Endothelial cell of umbilical vein (primary cell): ENCODE measurements around the gene CTNND2. TPM values are rescaled to one million over a fixed set of nuclear protein-coding genes. Genes with fewer than 3 reads are reported as not detected.

Source experiments
- BruUV-seq: library from RNA; stranded (reverse); fragments of 400-500 nt; replicated peaks from 2 replicates; lab custom pipeline; 2021; lab: Mats Ljungman, UMichigan
- CTCF ChIA-PET: fragments of 300-600, 350-600 bp; sonication (Branson Sonifier 250); formaldehyde crosslinking; loops from one replicate; lab custom pipeline; 2021; ENCODE audit warnings: antibody characterized with exemption, inconsistent platforms; lab: Charles Lee
- POLR2A ChIA-PET: fragments of 300-600, 350-600 bp; sonication (Branson Sonifier 250); formaldehyde crosslinking; loops from one replicate; lab custom pipeline; 2021; ENCODE audit warnings: antibody characterized with exemption, inconsistent platforms; lab: Charles Lee
- DNase-seq: peaks from one replicate; pipeline ENCODE4 v3.0.0-alpha.2; 2011; ENCODE audit warnings: low read depth, low spot score
- FAIRE-seq: peaks from 2 replicates; lab custom pipeline; 2011; peaks lifted over from hg19 to GRCh38; lab: Jason Lieb, UNC
- H2AFZ ChIP-seq: 2 replicates; pipeline ENCODE4 v1.6.0; 2012; ENCODE audit warnings: low read depth, low read length, control low read depth, inconsistent platforms
- H3K27ac ChIP-seq: 2 replicates; pipeline ENCODE4 v1.5.1; 2011; ENCODE audit warnings: low read depth, mild to moderate bottlenecking, control low read depth, low read length, moderate library complexity; ENCODE audit not compliant: insufficient read depth
- H3K27me3 ChIP-seq, 2 experiments: 2 replicates each; pipeline versions ENCODE4 v1.6.0 to v1.6.1; 2011; ENCODE audit warnings: low read length in 2 of 2, mixed read lengths in 1 of 2; ENCODE audit not compliant: control insufficient read depth in 2 of 2, insufficient read depth in 2 of 2
- H3K36me3 ChIP-seq, 2 experiments: 2 replicates in 1 of 2; 3 replicates in 1 of 2; pipeline ENCODE4 v1.5.1; 2011; ENCODE audit warnings: low read length in 2 of 2, mild to moderate bottlenecking in 1 of 2, moderate library complexity in 1 of 2; ENCODE audit not compliant: control insufficient read depth in 2 of 2, insufficient read depth in 2 of 2; ENCODE audit errors: extremely low read depth in 1 of 2
- H3K4me1 ChIP-seq: 3 replicates; pipeline ENCODE4 v1.5.1; 2011; ENCODE audit warnings: mild to moderate bottlenecking, low read length; ENCODE audit not compliant: control insufficient read depth, insufficient read depth; ENCODE audit errors: extremely low read depth
- H3K4me2 ChIP-seq: 2 replicates; pipeline ENCODE4 v1.6.1; 2011; ENCODE audit warnings: low read length, control low read depth, mixed read lengths; ENCODE audit not compliant: insufficient read depth
- H3K4me3 ChIP-seq, 3 experiments: fragments of 200-600 bp in 1 of 3; sonication (generic), shearing (Covaris generic) in 1 of 3; replicated peaks in 1 of 3; 2 replicates each; pipeline ENCODE4 v1.5.1; 2011 to 2016; ENCODE audit warnings: control low read depth in 3 of 3, low read length in 3 of 3, mild to moderate bottlenecking in 2 of 3, inconsistent platforms in 1 of 3, low read depth in 1 of 3, moderate library complexity in 1 of 3; ENCODE audit not compliant: insufficient read depth in 1 of 3
- H3K79me2 ChIP-seq: 2 replicates; pipeline ENCODE4 v1.6.0; 2012; ENCODE audit warnings: low read length, inconsistent platforms; ENCODE audit not compliant: control insufficient read depth, insufficient read depth
- H3K9ac ChIP-seq: replicated peaks from 2 replicates; pipeline ENCODE3; 2011; ENCODE audit warnings: low read length, control low read depth; ENCODE audit not compliant: insufficient read depth; ENCODE audit errors: extremely low read depth
- H3K9me1 ChIP-seq: replicated peaks from 3 replicates; pipeline ENCODE4 v1.6.0; 2011; ENCODE audit warnings: mild to moderate bottlenecking, low read length; ENCODE audit not compliant: control insufficient read depth, insufficient read depth; ENCODE audit errors: extremely low read depth
- H3K9me3 ChIP-seq: replicated peaks from 2 replicates; pipeline ENCODE4 v1.5.1; 2012; ENCODE audit warnings: low read length, inconsistent platforms; ENCODE audit not compliant: control insufficient read depth, insufficient read depth
- H4K20me1 ChIP-seq: replicated peaks from 2 replicates; pipeline ENCODE3; 2011; ENCODE audit warnings: mild to moderate bottlenecking, low read length; ENCODE audit not compliant: control insufficient read depth, insufficient read depth; ENCODE audit errors: extremely low read depth
- CTCF ChIP-seq, 2 donors: IDR thresholded peaks; 1 replicate in 1 of 2; 2 replicates in 1 of 2; pipeline ENCODE4 v1.5.1; 2011; ENCODE audit warnings: low read length in 2 of 2, mild to moderate bottlenecking in 2 of 2, moderate library complexity in 2 of 2, control low read depth in 1 of 2, inconsistent platforms in 1 of 2, low read depth in 1 of 2; ENCODE audit not compliant: insufficient read depth in 1 of 2; ENCODE audit errors: extremely low read depth in 1 of 2
- EZH2 ChIP-seq: IDR thresholded peaks from 2 replicates; pipeline ENCODE4 v1.6.1; 2012; ENCODE audit warnings: borderline replicate concordance, low read depth, mild to moderate bottlenecking, moderate library complexity, low read length, inconsistent platforms; ENCODE audit not compliant: severe bottlenecking
- FOS ChIP-seq: IDR thresholded peaks from 2 replicates; pipeline ENCODE4 v1.6.1; 2011; ENCODE audit warnings: mild to moderate bottlenecking, low read length, moderate library complexity, borderline replicate concordance; ENCODE audit not compliant: insufficient read depth
- GATA2 ChIP-seq: IDR thresholded peaks from 2 replicates; pipeline ENCODE4 v1.7.0; 2011; ENCODE audit warnings: low read depth, mild to moderate bottlenecking, moderate library complexity, mixed read lengths, low read length; ENCODE audit not compliant: insufficient read length, insufficient read depth
- JUN ChIP-seq: IDR thresholded peaks from 2 replicates; pipeline ENCODE4 v1.6.1; 2011; ENCODE audit warnings: borderline replicate concordance, low read depth; ENCODE audit not compliant: insufficient read length, insufficient read depth
- MYC ChIP-seq: IDR thresholded peaks from one replicate; pipeline ENCODE4 v1.6.1; 2011; ENCODE audit warnings: mild to moderate bottlenecking, low read depth, low read length
- POLR2A ChIP-seq: IDR thresholded peaks from 2 replicates; pipeline ENCODE4 v1.6.1; 2012; ENCODE audit warnings: low read depth, mild to moderate bottlenecking, control low read depth, low read length
- POLR2AphosphoS5 ChIP-seq: IDR thresholded peaks from 2 replicates; pipeline ENCODE4 v1.6.1; 2012; ENCODE audit warnings: low read depth, mild to moderate bottlenecking, control low read depth, low read length, moderate library complexity; ENCODE audit not compliant: insufficient read depth
- dilution Hi-C: fragments of 300-500 bp; cut with MboI; formaldehyde crosslinking; loops from one replicate; pipeline ENCODE4 v1.15.0; 2019; ENCODE audit warnings: low sequenced_read_pairs; ENCODE audit not compliant: extremely low pct_ligation_motif_present
- intact Hi-C: fragments of 100-400 bp; cut with micrococcal nuclease; formaldehyde crosslinking; loops from one replicate; pipeline ENCODE4 v1.10.0; 2022
- polyA plus RNA-seq, 4 experiments: library from polyadenylated mRNA; depleted of rRNA in 3 of 4; stranded (reverse) in 3 of 4; unstranded in 1 of 4; fragments of >200 nt; gene quantifications; 2 replicates each; pipeline versions ENCODE4 v1.2.1 to v1.2.3, GENCODE V29; 2011 to 2012; ENCODE audit warnings: missing spikeins in 1 of 4
- total RNA-seq: library from RNA; stranded (reverse); gene quantifications from 2 replicates; pipeline ENCODE4 v1.2.3, GENCODE V29; 2021
- TF ChIP-seq, protein P1 (sequence below): IDR thresholded peaks from 2 replicates; pipeline ENCODE4 v1.6.1; 2011; ENCODE audit not compliant: insufficient read depth, insufficient read length

CTNND2 gene
- total and polyA plus RNA-seq, 2 donors (not counting 3 experiments of a cell fraction or from before 2014, with no cell fraction given): not detected

GRCh38 chr5:11385251-11385900 is 518.9 kb downstream of the CTNND2 start:
- Histone ChIP-seq H3K79me2 (no peaks in the 10 kb centered on the region), H3K4me1 (no peaks in the 10 kb centered on the region), H3K27me3 (peaks cover 4% of the 10 kb centered on the region in 2 experiments), H3K9me3 (no peaks in the 10 kb centered on the region), H3K36me3 (no peaks in the 10 kb centered on the region), H3K4me2 (no peak overlapping the region), H3K9ac (no peak overlapping the region), H3K4me3 (no peak overlapping the region), H4K20me1 (no peaks in the 10 kb centered on the region), H3K9me1 (no peaks in the 10 kb centered on the region), H2AFZ (no peak overlapping the region), H3K27ac (no peak overlapping the region)
- POLR2A ChIA-PET: no interaction called here
- CTCF ChIA-PET: no interaction called here
- intact Hi-C loops (no loop called here), dilution Hi-C loops (no loop called here)
- BruUV-seq: no TSS peak
- DNase-seq (no peak), FAIRE-seq (no peak)
- no peak for TF ChIP-seq EZH2
- no peak for TF ChIP-seq MYC
- no peak for TF ChIP-seq FOS
- TF ChIP-seq POLR2A: no peak
- TF ChIP-seq, protein P1, sequence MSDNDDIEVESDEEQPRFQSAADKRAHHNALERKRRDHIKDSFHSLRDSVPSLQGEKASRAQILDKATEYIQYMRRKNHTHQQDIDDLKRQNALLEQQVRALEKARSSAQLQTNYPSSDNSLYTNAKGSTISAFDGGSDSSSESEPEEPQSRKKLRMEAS: no peak
- TF ChIP-seq JUN: no peak
- TF ChIP-seq GATA2: no peak
- TF ChIP-seq POLR2AphosphoS5: no peak
- no peak for TF ChIP-seq CTCF (IDR thresholded peaks at IDR 0.05; ENCODE audit: extremely low read depth in 1 of 2, insufficient read depth in 1 of 2, low read depth in 1 of 2, low read length in 2 of 2)
